GM21786 (cell line): ENCODE measurements around the gene LIG1.

Experiments
- ATAC-seq: cut with Tn5 transposase; IDR thresholded peaks from one replicate; pipeline ENCODE4 v1.9.1; 2021; ENCODE audit not compliant: unreplicated experiment

Gene LIG1

GRCh38 chr19:48169939-48170803 lies at the start of gene LIG1, which contains the start of gene ZSWIM9:
Gene LIG1 (minus strand): TSS chr19:48170344. CDS start chr19:48165566, 4,778 bp downstream.
Gene ZSWIM9 (plus strand): TSS chr19:48170680. CDS start chr19:48171803, 1,123 bp downstream.
- peak; percentile 72 for ATAC-seq

DNA sequence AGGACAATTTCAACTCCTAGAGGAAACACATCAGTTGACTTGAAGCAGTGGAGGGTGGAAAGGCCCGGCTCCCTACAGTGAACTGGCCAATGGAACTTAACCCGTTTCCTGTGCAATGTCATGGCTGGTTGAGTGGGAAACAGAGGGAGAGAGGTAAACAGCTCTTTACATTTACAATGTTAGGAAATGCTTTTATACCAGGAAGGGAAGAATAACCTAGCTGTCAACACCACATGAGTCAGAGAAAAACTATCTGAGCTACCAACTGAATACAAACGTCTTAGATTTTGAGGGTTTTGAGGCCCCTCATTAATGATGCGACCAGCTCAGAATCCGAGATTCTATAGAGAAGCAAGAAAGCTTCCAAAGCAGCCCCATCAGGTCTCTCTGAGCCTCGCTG lies 48.9 kb upstream of the LIG1 start:
- ATAC-seq = no peak

- ATAC-seq = no peak
Observed at GRCh38 chr19:48216933-48217332, 46.8 kb upstream of the LIG1 start.

- ATAC-seq = no peak
Observed at GRCh38 chr19:48213959-48214358, 43.8 kb upstream of the LIG1 start.

DNA sequence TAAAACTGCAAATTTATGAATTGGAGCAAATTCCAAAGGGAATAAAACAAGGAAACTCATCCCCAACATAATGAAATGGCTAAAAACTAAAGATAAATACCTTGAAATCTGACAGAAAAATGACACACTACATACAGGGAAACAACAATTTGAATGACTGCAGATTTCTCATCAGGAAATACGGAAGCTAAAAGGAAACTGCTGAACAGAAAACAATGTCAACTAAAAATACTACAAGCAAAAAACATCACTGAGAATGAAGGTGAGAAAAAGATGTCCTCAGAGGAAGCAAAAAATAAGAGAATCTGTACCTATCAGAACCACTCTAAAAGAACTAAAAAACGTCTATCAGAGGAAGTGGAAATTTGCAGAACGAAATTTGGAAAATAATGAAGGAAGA lies 39.9 kb upstream of the LIG1 start:
- ATAC-seq = no peak

- ATAC-seq = no peak
Observed at GRCh38 chr19:48206397-48207093, 36.4 kb upstream of the LIG1 start.

GRCh38 chr19:48203794-48204628 lies 33.9 kb upstream of the LIG1 start:
- peak; percentile 94 for ATAC-seq

DNA sequence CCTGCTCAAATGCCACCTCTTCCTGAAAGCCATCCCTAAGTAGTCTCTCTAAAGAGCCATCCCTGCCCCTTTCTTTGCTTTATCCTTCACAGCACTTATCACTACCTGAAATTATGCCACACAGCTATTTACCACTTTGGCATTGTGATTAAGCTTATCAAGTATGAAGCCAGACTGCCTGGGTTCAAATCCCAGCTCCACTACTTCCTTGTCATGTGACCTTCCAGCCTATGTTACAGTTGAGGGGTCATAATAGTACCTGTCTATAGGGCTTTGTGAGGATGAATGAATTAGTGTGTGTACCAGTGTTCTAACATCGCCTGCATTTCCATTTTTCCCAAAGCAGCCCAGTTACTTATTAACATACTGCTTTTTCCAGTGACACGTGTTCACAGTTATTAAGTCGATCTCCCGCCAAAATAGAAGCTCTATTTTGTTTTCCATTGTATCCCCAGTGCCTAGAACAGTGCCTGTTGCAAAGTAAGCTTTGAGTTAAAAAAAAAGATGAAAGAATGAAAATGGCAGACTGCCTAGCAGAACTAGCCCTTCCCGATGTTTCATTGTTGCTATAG lies 33.2 kb upstream of the LIG1 start:
- ATAC-seq = no peak

DNA sequence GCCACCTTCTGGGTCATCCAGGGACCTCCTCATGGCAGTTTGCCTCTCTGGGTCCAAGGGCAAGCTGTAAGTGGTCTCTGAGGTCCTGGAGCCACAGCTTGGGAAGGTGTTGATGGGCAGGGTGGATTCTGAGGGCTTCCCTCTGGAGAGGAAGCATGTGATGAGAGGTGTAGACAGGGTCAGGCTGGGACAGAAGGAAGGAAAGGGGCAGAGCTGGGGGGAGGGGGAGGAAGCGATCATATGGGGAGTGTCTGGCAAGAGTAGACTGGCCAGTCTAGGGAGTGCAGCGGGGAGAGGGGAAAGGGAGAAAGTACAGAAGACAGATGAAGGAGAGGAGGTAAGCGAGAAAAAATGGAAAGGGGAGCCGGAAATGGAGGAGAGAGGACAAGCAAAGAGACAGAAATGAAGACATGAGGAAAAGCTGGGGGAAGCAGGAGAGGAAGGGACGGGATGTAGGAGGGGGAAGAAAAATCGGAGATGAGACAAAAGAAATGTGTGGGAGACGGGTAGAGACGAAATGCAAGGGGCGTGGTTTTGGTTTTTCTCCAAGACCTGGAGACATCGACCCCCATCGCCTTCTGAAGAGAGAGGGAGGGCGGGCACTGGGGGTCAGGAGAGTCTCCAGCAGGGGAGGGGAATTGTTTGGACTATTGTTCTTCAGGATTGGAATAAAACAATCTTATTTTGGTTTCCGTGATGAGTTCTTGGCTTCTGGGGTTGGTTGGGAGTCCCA lies 27.0 kb upstream of the LIG1 start:
- no peak for ATAC-seq

DNA sequence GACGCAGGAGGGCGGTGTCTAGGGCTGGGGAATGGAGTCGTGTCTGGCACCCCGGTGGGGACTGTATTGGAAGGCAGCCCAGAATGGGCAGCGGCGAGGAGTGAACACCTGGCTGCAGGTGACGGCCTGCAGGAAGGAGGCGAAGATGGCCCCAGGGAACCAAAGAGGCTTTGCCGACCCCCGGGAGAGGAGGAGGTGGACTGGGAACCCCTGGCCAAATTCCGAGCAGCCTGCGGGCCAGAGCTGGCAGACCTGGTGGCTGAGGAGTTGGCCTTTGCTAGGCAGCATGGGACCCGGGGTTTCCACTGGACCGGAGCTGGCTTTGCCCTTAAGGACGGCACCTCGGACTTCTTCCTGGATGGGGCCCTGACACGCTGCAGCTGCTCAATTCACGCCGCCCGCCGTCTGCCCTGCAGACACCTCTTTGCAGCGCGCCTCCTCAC lies 26.2 kb upstream of the LIG1 start:
- no peak for ATAC-seq

DNA sequence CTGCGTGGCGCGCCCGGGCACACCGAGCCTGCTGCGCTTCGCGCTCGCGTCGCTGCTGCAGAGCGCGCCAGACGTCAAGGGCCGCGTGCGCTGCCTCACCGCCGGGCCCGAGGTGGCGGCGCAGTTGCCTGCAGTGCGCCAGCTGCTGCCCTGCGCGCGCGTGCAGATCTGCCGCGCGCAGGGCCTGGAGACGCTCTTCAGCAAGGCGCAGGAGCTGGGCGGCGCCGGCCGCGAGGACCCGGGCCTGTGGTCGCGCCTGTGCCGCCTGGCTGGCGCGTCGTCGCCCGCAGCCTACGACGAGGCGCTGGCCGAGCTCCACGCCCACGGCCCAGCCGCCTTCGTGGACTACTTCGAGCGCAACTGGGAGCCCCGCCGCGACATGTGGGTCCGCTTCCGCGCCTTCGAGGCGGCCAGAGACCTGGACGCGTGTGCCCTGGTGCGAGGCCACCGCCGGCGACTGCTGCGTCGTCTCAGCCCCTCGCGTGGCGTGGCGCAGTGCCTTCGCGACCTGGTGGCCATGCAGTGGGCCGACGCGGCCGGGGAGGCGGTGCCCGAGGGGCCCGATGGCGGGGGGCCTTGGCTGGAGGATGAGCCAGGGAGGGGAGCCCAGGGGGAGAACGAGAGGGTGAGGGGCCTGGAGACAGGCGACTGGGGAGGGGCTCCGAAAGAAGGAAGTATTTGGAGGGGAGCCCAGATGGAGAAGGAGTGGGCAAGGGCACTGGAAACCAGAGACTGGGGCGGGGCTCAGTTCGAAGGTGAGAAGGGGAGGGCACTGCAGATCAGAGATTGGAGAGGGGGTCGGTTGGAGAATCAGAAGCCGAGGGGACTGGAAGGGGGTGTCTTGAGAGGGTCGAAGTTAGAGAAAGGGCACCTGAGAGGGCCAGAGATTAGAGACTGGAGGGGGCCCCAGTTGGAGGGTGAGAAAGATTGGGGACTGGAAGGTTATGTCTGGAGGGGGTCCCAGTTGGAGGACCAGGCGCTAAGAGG lies 25.0 kb upstream of the LIG1 start:
- no peak for ATAC-seq

GRCh38 chr19:48194041-48194843 lies 24.1 kb upstream of the LIG1 start:
- ATAC-seq = no peak

- ATAC-seq = no peak
Observed at GRCh38 chr19:48192750-48193149, 22.6 kb upstream of the LIG1 start.

GRCh38 chr19:48190885-48191284 lies 20.7 kb upstream of the LIG1 start:
- no peak for ATAC-seq

DNA sequence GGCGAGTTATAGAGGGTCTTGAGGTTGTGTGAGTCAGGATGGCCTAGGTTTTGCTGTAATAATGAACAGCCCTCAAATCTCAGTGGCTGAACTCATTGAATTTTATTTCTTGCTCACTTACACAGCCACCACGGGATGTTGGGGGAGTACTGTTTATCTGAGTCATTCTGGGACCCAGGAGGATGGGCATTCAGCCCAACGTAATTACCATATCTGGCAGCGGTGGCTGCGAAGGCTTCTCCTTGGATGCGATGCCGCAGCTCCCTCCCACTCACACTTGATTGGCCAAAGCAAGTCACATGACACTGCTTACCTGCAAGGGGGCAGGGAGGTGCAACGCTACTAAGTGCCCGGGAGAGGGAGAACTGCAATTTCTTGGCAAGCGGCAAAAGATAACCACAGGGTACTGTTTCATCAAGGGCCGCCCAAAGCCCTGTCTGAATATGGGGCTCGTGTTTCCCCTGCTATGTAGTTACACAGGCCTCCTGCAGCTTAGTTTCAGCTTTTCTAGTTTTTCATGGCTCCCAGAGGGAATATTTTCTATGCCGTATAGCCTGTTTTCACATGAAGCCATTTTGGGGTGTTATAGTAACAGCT lies 20.2 kb upstream of the LIG1 start:
- no peak for ATAC-seq

DNA sequence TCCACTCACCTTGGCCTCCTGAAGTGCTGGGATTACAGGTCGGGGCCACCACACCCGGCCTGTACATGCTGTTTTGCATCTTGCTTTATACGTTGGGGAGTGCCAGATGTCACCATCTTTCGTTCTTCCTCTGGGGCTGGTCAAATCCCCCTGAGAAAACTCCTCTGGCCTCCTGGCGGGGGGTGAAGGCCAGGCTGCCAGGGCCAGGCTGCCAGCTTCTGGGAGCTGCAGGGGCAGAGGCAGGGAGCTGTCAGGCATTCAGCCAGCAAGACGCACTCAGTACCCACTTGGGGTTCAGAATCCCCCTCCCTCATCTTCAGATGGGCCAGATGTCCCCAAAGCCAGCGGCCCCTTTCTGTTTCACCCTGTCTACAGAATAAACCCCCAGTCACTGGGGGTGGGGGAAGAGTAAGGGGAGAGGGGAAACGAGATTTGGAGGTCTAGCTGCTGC lies 16.4 kb upstream of the LIG1 start:
- no peak for ATAC-seq

DNA sequence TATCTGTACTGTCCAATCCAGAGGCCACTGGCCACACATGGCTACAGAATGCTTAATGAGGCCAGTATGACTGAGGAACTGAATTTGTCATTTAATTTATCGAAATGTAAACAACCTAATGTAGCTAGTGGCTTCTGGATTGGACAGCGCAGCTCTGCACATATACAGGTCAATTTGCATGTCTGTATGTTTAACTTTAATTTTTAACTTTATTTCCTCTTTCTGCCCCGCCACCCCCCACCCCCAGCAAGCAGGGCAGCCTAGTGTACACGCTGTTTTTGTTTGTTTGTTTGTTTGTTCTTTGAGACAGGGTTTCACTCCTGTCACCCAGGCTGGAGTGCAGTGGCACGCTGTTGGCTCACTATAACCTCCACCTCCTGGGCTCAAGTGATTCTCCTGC lies 15.9 kb upstream of the LIG1 start:
- no peak for ATAC-seq

DNA sequence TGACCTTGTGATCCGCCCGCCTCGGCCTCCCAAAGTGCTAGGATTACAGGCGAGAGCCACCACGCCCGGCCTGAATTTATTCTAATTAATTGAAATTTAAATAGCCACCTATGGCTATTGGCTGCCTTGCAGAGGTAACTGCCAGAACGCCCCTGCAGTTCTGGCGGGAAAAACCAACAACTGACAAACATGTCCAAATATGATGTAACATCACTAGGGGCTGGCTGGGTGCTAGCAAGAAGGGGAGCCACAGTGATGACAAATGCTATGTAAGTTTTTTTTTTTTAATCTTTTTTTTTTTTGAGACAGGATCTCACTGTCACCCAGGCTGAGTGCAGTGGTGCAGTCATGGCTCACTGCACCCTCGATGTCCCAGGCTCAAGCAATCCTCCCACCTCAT lies 13.2 kb upstream of the LIG1 start:
- ATAC-seq = no peak
